ENCODE results near the gene SERPINA4.

Gene SERPINA4

GRCh38 chr14:94560751-94561655 lies at the start of gene SERPINA4:
SERPINA4 (plus strand) TSS chr14:94561442; CDS start chr14:94563483, 2,041 bp downstream.
- DNase-seq (ENCODE audit: low read depth) = no peak
- TF ChIP-seq, protein P1, sequence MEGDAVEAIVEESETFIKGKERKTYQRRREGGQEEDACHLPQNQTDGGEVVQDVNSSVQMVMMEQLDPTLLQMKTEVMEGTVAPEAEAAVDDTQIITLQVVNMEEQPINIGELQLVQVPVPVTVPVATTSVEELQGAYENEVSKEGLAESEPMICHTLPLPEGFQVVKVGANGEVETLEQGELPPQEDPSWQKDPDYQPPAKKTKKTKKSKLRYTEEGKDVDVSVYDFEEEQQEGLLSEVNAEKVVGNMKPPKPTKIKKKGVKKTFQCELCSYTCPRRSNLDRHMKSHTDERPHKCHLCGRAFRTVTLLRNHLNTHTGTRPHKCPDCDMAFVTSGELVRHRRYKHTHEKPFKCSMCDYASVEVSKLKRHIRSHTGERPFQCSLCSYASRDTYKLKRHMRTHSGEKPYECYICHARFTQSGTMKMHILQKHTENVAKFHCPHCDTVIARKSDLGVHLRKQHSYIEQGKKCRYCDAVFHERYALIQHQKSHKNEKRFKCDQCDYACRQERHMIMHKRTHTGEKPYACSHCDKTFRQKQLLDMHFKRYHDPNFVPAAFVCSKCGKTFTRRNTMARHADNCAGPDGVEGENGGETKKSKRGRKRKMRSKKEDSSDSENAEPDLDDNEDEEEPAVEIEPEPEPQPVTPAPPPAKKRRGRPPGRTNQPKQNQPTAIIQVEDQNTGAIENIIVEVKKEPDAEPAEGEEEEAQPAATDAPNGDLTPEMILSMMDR (IDR thresholded peaks at IDR 0.05; ENCODE audit: low read depth, low read length, missing control alignments) = no peak
- no peak within 1 kb of the TSS for H3K4me3 ChIP-seq (ENCODE audit: low read depth, low read length)

DNA sequence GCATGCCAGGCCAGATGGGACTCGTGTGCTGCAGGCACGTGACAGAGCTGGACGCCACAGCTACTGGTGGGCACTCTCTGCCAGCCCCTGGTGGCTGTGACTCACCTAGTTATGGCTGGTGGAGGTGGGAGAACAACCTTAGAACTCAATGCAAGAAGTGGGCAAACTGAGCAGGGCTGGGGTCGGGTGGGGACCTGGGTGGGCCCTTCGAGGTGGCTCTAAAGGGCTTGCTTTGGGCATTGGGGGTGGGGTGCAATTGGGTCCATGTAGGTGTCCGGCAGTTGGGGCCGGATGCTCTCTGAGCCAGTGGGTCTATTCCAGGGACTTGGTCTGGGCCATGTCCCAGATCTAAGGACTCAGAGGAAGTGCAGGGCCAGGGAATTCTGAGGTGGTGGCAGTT lies 46.9 kb upstream of the SERPINA4 start:
- TF ChIP-seq, protein P1 (IDR thresholded peaks at IDR 0.05; ENCODE audit: low read depth, low read length, missing control alignments) = no peak
- DNase-seq (ENCODE audit: low read depth) = no peak
- H3K4me3 ChIP-seq (ENCODE audit: low read depth, low read length) = no peak overlapping the region

DNA sequence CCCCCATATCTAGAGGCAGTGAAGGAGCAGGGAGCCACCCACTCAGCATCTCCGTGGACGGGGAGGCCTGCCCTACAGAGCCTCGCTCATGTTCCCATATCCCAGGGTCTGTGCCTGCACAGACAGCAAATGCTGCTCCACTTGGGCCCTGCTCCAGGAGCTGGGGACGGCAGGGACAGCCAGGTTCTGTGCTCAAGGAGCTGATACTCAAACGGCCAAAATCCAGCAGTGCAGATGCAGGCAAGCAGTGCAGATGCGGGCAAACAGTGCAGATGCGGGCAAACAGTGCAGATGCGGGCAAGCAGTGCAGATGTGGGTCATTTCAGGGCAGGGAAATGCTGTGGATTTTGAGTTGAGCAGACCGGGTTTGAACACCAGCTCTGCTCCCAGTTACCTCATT lies 45.8 kb upstream of the SERPINA4 start:
- DNase-seq (ENCODE audit: low read depth) = no peak
- H3K4me3 ChIP-seq (ENCODE audit: low read depth, low read length) = no peak overlapping the region
- TF ChIP-seq, protein P1 (IDR thresholded peaks at IDR 0.05; ENCODE audit: low read depth, low read length, missing control alignments) = no peak

GRCh38 chr14:94515856-94516255 lies 45.4 kb upstream of the SERPINA4 start:
- TF ChIP-seq, protein P1 (IDR thresholded peaks at IDR 0.05; ENCODE audit: low read depth, low read length, missing control alignments) = no peak
- DNase-seq (ENCODE audit: low read depth) = no peak
- H3K4me3 ChIP-seq (ENCODE audit: low read depth, low read length) = no peak overlapping the region

GRCh38 chr14:94517248-94517640 lies 44.0 kb upstream of the SERPINA4 start:
- TF ChIP-seq, protein P1 (IDR thresholded peaks at IDR 0.05; ENCODE audit: low read depth, low read length, missing control alignments) = no peak
- DNase-seq (ENCODE audit: low read depth) = no peak
- H3K4me3 ChIP-seq (ENCODE audit: low read depth, low read length) = no peak overlapping the region

DNA sequence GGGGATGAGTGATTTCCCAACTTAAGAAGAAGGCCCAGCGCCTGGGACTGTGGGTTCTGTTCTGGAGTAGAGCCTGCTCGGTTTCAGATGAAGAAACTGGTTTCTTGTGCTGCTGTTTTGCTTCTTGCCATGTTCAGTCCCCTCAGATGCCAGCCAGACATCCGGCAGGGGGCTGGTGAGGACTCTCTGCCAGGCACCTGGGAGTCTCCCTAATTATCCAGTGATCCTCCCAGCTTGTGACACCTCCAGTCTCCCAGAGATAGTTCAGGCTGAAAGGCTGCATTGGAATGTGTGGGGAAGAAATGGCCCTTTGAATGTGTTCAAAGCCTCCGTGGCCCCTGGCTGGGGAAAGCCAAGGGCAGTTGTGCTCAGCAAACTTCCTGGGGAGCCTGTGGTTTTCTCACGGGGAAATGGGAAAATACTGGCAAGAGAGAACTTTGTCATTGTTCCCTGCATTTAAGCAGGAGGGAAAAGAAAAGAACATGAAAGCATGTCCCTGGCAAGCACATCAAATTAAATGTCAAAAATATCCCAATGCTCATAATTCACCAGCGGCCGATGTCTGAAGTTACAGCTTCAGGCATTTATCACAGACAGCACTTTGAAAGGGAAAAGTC lies 43.5 kb upstream of the SERPINA4 start:
- H3K4me3 ChIP-seq (ENCODE audit: low read depth, low read length) = no peak overlapping the region
- TF ChIP-seq, protein P1 (IDR thresholded peaks at IDR 0.05; ENCODE audit: low read depth, low read length, missing control alignments) = no peak
- no peak for DNase-seq (ENCODE audit: low read depth)
